Thyroid gland (tissue), 4 donors: ENCODE measurements around the gene ABCA4.

Source experiments
- POLR2A ChIP-seq, 2 donors: fragments of 450-650 bp; IDR thresholded peaks; one replicate each; pipeline ENCODE4 v1.6.1; 2017; ENCODE audit warnings: antibody characterized with exemption in 2 of 2, mild to moderate bottlenecking in 2 of 2, moderate library complexity in 1 of 2
- TF ChIP-seq, protein P1 (sequence below), 6 experiments: fragments of 200-600 bp in 3 of 6; fragments of 450-650 bp in 3 of 6; sonication (generic) in 3 of 6; IDR thresholded peaks; one replicate each; pipeline ENCODE4 v1.5.1; 2016 to 2019; ENCODE audit warnings: antibody characterized with exemption in 6 of 6, mild to moderate bottlenecking in 2 of 6, inconsistent platforms in 1 of 6, moderate library complexity in 1 of 6

DNA sequence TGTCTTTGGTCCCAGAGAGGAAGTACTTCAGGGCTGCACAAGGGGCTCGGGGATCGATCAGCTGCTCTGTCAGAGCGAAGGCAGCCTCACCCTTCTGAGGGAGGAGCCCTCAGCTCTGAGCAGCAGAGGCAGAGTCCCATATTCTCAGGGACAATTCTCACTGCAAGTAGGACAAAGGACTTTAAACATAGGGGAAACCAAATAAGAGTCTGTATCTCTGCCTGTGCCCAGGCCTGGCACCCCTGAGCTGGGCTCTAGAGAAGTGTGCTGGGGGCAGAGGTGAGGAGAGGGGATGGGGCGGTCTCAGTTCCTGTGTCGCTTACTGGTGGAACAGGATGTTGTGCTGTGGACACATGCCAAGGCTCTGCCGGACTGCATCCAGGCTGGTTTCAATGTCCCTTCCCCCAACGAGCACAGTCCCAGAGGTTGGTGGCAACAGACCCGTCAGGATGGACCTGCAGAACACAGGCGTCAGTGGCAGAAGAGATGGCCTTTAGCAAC, 76.6 kb downstream of the ABCA4 start:
- TF ChIP-seq, protein P1, sequence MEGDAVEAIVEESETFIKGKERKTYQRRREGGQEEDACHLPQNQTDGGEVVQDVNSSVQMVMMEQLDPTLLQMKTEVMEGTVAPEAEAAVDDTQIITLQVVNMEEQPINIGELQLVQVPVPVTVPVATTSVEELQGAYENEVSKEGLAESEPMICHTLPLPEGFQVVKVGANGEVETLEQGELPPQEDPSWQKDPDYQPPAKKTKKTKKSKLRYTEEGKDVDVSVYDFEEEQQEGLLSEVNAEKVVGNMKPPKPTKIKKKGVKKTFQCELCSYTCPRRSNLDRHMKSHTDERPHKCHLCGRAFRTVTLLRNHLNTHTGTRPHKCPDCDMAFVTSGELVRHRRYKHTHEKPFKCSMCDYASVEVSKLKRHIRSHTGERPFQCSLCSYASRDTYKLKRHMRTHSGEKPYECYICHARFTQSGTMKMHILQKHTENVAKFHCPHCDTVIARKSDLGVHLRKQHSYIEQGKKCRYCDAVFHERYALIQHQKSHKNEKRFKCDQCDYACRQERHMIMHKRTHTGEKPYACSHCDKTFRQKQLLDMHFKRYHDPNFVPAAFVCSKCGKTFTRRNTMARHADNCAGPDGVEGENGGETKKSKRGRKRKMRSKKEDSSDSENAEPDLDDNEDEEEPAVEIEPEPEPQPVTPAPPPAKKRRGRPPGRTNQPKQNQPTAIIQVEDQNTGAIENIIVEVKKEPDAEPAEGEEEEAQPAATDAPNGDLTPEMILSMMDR (IDR thresholded peaks at IDR 0.05), result no peak
- no peak for TF ChIP-seq POLR2A (IDR thresholded peaks at IDR 0.05)
